IPS DF 6.9 (cell line): Measurements from ENCODE around the gene PLD5.

Experiments used
- DNase-seq: peaks from one replicate; pipeline ENCODE4 v3.0.0-alpha.2; 2013; ENCODE audit warnings: low read depth, low spot score
- H3K27ac ChIP-seq: one replicate; pipeline ENCODE4 v1.5.1; 2013; ENCODE audit warnings: low read length, control low read depth
- H3K27me3 ChIP-seq: 2 replicates; pipeline ENCODE4 v1.6.1; 2013; ENCODE audit warnings: mild to moderate bottlenecking, low read length; ENCODE audit not compliant: control insufficient read depth, insufficient read depth
- H3K36me3 ChIP-seq: 2 replicates; pipeline ENCODE4 v1.6.1; 2013; ENCODE audit warnings: low read length; ENCODE audit not compliant: control insufficient read depth, insufficient read depth
- H3K4me1 ChIP-seq: 2 replicates; pipeline ENCODE4 v1.6.1; 2013; ENCODE audit warnings: low read length; ENCODE audit not compliant: control insufficient read depth, insufficient read depth
- H3K4me3 ChIP-seq: 2 replicates; pipeline ENCODE4 v1.5.1; 2013; ENCODE audit warnings: mild to moderate bottlenecking, low read length
- H3K9me3 ChIP-seq: 2 replicates; pipeline ENCODE4 v1.6.1; 2013; ENCODE audit warnings: low read length, inconsistent platforms; ENCODE audit not compliant: control insufficient read depth, insufficient read depth
- WGBS: extraction: QIAGEN DNeasy Blood & Tissue Kit; methylation state at CpG from one replicate; pipeline ENCODE4 v1.1.7; 2013; ENCODE audit warnings: mixed read lengths, missing lambda C conversion rate; ENCODE audit not compliant: insufficient read length, insufficient coverage; 5-methylcytosine and 5-hydroxymethylcytosine counted together

Gene PLD5

DNA sequence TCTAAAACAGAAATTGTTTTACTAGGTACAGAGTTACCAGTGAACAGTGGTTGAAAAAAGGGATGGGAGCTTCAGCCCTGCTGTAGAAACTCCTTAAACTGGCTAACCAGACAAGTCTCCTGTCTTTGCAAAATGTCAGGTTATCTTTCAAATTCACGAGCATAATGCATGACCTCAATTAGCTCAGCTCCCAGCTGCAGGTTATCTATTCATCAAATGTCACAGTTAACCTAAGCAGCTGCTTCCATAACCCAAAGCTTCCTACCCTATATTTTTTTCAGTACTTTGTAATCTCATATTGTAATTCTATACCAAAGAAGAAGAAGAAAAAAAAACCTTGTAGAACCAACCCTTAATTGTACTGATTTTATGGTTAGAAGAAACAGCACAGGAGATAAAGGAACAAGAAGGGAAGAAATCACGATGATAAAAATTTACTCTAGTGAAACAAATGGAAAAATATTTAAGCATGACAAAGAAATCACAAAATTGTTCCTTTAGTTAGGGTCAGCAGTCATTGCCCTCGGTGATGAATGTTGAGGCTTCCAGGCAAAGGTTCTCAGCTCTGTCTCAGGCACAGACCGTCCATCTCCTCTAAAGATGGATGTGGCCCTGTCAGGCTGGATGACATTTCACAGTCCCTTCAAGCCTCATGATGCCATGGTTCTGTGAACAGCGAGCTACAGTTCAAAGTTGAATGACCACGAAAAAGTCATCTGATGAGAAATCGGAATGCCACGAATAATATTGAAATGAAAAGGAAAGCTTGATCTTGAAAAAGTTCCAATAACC lies 95.9 kb downstream of the PLD5 start:
- Histone ChIP-seq H3K4me1 (no peaks in the 10 kb centered on the region), H3K9me3 (no peaks in the 10 kb centered on the region), H3K27ac (no peak overlapping the region), H3K27me3 (no peaks in the 10 kb centered on the region), H3K4me3 (no peak overlapping the region), H3K36me3 (no peaks in the 10 kb centered on the region)
- WGBS = no CpG with 5 or more reads among the region's 8 CpGs
- DNase-seq = no peak

DNA sequence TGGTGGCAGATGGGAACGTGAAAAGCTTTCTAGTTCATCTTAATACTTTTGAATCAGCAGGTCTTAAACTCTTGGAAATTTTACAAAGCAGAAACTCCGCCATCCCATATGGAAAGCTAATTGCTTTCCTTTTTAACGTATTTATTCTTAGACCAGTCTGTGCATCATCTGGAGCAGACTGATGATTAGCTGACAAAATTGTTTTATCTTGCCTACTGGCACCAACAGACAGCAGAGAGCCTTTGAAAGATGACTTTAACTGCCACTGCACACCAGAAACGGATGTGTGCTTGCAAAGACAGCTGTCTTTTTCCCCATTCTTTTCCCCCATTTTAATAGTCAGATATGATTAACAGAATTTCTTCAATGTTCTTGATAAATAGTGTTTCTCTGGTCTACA lies 97.0 kb downstream of the PLD5 start:
- no peaks in the 10 kb centered on the region for H3K4me1 ChIP-seq
- no peaks in the 10 kb centered on the region for H3K27me3 ChIP-seq
- WGBS = no CpG with 5 or more reads among the region's 4 CpGs
- DNase-seq = no peak
- H3K4me3 ChIP-seq = no peak overlapping the region
- H3K9me3 ChIP-seq = no peaks in the 10 kb centered on the region
- H3K36me3 ChIP-seq = no peaks in the 10 kb centered on the region
- H3K27ac ChIP-seq = no peak overlapping the region

- Histone ChIP-seq H3K27me3 (no peaks in the 10 kb centered on the region), H3K4me1 (no peaks in the 10 kb centered on the region), H3K36me3 (no peaks in the 10 kb centered on the region), H3K4me3 (no peak overlapping the region), H3K27ac (no peak overlapping the region), H3K9me3 (no peaks in the 10 kb centered on the region)
- no peak for DNase-seq
- no CpG with 5 or more reads among the region's 6 CpGs for WGBS
Measured at GRCh38 chr1:242426271-242426905, 98.1 kb downstream of the PLD5 start.

GRCh38 chr1:242425232-242425631 lies 99.3 kb downstream of the PLD5 start:
- Histone ChIP-seq H3K9me3 (no peaks in the 10 kb centered on the region), H3K36me3 (no peaks in the 10 kb centered on the region), H3K27ac (no peak overlapping the region), H3K4me1 (no peaks in the 10 kb centered on the region), H3K4me3 (no peak overlapping the region), H3K27me3 (no peaks in the 10 kb centered on the region)
- WGBS = no CpG with 5 or more reads among the region's 4 CpGs
- no peak for DNase-seq

DNA sequence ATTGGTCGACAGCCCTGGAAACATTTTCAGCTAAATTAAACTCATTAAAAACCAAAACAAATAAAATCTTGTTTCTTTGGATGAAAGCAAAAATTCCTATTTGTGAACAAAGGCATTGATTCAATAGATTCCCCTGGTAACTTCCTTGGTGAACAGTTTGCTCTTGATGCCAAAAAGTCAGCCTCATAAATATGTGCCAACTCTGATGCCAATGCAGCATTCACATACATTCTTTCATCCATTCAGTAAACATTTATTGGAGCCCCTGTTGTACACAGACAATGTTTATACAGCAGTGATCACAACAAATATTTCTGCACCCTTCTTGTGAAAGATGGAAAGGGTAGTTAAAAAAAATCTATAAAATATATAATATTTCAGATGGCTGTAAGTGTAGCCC lies 107.8 kb downstream of the PLD5 start:
- Histone ChIP-seq H3K36me3 (no peaks in the 10 kb centered on the region), H3K4me1 (no peaks in the 10 kb centered on the region), H3K27ac (no peak overlapping the region), H3K27me3 (no peaks in the 10 kb centered on the region), H3K4me3 (no peak overlapping the region), H3K9me3 (no peaks in the 10 kb centered on the region)
- WGBS = no CpG with 5 or more reads among the region's 1 CpG
- DNase-seq = no peak

- WGBS = no CpG with 5 or more reads among the region's 6 CpGs
- H3K27ac ChIP-seq = no peak overlapping the region
- no peaks in the 10 kb centered on the region for H3K36me3 ChIP-seq
- no peaks in the 10 kb centered on the region for H3K4me1 ChIP-seq
- DNase-seq = no peak
- H3K4me3 ChIP-seq = no peak overlapping the region
- no peaks in the 10 kb centered on the region for H3K27me3 ChIP-seq
- H3K9me3 ChIP-seq = no peaks in the 10 kb centered on the region
Measured at GRCh38 chr1:242412921-242413320, 111.6 kb downstream of the PLD5 start.

- Histone ChIP-seq H3K27ac (no peak overlapping the region), H3K4me3 (no peak overlapping the region), H3K36me3 (no peaks in the 10 kb centered on the region), H3K4me1 (no peaks in the 10 kb centered on the region), H3K27me3 (no peaks in the 10 kb centered on the region), H3K9me3 (no peaks in the 10 kb centered on the region)
- DNase-seq = no peak
Measured at GRCh38 chr1:242411901-242412300, 112.6 kb downstream of the PLD5 start.

GRCh38 chr1:242405947-242406346 lies 118.5 kb downstream of the PLD5 start:
- DNase-seq = no peak
- Histone ChIP-seq H3K27me3 (no peaks in the 10 kb centered on the region), H3K4me1 (no peaks in the 10 kb centered on the region), H3K4me3 (no peak overlapping the region), H3K27ac (no peak overlapping the region), H3K36me3 (no peaks in the 10 kb centered on the region), H3K9me3 (no peaks in the 10 kb centered on the region; the same call in 1 of the 2 replicates)
- no CpG with 5 or more reads among the region's 2 CpGs for WGBS

- Histone ChIP-seq H3K27me3 (no peaks in the 10 kb centered on the region), H3K27ac (no peak overlapping the region), H3K9me3 (no peaks in the 10 kb centered on the region; the same call in 1 of the 2 replicates), H3K4me1 (no peaks in the 10 kb centered on the region), H3K4me3 (no peak overlapping the region), H3K36me3 (no peaks in the 10 kb centered on the region)
- WGBS = no CpG with 5 or more reads among the region's 5 CpGs
- DNase-seq = no peak
Measured at GRCh38 chr1:242404296-242404695, 120.2 kb downstream of the PLD5 start.

- Histone ChIP-seq H3K36me3 (no peaks in the 10 kb centered on the region), H3K9me3 (no peaks in the 10 kb centered on the region; the same call in 1 of the 2 replicates), H3K4me3 (no peak overlapping the region), H3K4me1 (no peaks in the 10 kb centered on the region), H3K27me3 (no peaks in the 10 kb centered on the region), H3K27ac (no peak overlapping the region)
- WGBS = no CpG with 5 or more reads among the region's 5 CpGs
- DNase-seq = no peak
Measured at GRCh38 chr1:242402956-242403355, 121.5 kb downstream of the PLD5 start.

DNA sequence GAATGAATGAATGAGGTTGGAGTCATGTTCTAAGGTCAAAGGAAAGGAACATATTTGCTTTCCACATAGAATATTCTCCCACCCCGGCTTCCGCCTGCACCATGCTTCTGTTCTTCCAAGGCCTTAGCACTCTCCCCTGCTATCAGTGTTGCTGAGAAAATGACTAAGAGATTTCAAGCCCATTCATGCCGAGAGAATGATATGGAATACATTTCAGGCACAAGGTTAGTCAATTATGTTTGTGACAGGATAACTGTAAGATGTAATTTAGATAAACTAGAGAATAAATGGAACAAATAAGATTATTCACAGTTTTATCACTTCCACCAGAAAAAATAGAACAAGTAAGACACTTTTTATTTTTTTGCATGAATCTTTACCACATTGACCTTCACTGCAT lies 122.6 kb downstream of the PLD5 start:
- Histone ChIP-seq H3K9me3 (no peaks in the 10 kb centered on the region; the same call in 1 of the 2 replicates), H3K27me3 (no peaks in the 10 kb centered on the region), H3K4me1 (no peaks in the 10 kb centered on the region), H3K4me3 (no peak overlapping the region), H3K36me3 (no peaks in the 10 kb centered on the region), H3K27ac (no peak overlapping the region)
- no peak for DNase-seq
- no CpG with 5 or more reads among the region's 3 CpGs for WGBS
